Cardiac atrium fibroblast (primary cell): ENCODE results near the gene KRTAP5-1. TPM values are rescaled to one million over a fixed set of nuclear protein-coding genes. Genes with fewer than 3 reads are reported as not detected.

ENCODE experiments used
- total RNA-seq: library from RNA; depleted of rRNA; stranded (reverse); fragments of >200 nt; gene quantifications from 2 replicates; pipeline ENCODE4 v1.2.3, GENCODE V29; 2015

KRTAP5-1 gene
- total RNA-seq = not detected in 2 replicates

GRCh38 chr11:1584661-1585370 lies at the start of gene KRTAP5-1:
Gene KRTAP5-1 (minus strand): TSS chr11:1585283. CDS start chr11:1585249, 34 bp downstream.

GRCh38 chr11:1629326-1630185 lies 44.5 kb upstream of the KRTAP5-1 start, which contains the start of gene KRTAP5-5:
Gene KRTAP5-5 (plus strand): TSS chr11:1629775. CDS start chr11:1629841, 66 bp downstream.

GRCh38 chr11:1622086-1622485 lies 37.0 kb upstream of the KRTAP5-1 start, which contains the start of gene KRTAP5-4:
Gene KRTAP5-4 (minus strand): TSS chr11:1622138. CDS start chr11:1622093, 45 bp downstream.

GRCh38 chr11:1608363-1608762 lies 23.3 kb upstream of the KRTAP5-1 start, which contains the start of gene KRTAP5-3:
Gene KRTAP5-3 (minus strand): TSS chr11:1608463. CDS start chr11:1608385, 78 bp downstream.

GRCh38 chr11:1597994-1598380 lies 12.9 kb upstream of the KRTAP5-1 start, which contains the start of gene KRTAP5-2:
Gene KRTAP5-2 (minus strand): TSS chr11:1598294. CDS start chr11:1598250, 44 bp downstream.

GRCh38 chr11:1572197-1573076 lies 12.6 kb downstream of the KRTAP5-1 start, which contains the start of gene DUSP8:
Gene DUSP8 (minus strand): TSS chr11:1572271. CDS start chr11:1565826, 6,445 bp downstream.

Other genes starting within 250 kb of the KRTAP5-1 start
- gene BRSK2, start 195.3 kb downstream of the KRTAP5-1 start, total RNA-seq = 0.16 and 0.36 TPM in 2 replicates
- gene MOB2, start 98.5 kb downstream of the KRTAP5-1 start, total RNA-seq = 23.3 and 30.5 TPM in 2 replicates
- gene DUSP8, start 13.0 kb downstream of the KRTAP5-1 start, total RNA-seq = 0.32 and 0.72 TPM in 2 replicates
- not detected in 2 replicates for gene KRTAP5-2, start 13.0 kb upstream of the KRTAP5-1 start, total RNA-seq
- not detected in 2 replicates for gene KRTAP5-3, start 23.2 kb upstream of the KRTAP5-1 start, total RNA-seq
- not detected in 2 replicates for gene KRTAP5-4, start 36.9 kb upstream of the KRTAP5-1 start, total RNA-seq
- gene KRTAP5-5, start 44.5 kb upstream of the KRTAP5-1 start, total RNA-seq = not detected in 2 replicates
- not detected in 2 replicates for gene KRTAP5-6, start 111.9 kb upstream of the KRTAP5-1 start, total RNA-seq
- gene IFITM10, start 165.3 kb upstream of the KRTAP5-1 start, total RNA-seq = 0.18 and 0.65 TPM in 2 replicates
- 301 and 414 TPM in 2 replicates for gene CTSD, start 178.6 kb upstream of the KRTAP5-1 start, total RNA-seq
- gene SYT8, start 249.7 kb upstream of the KRTAP5-1 start, total RNA-seq = 6.0 TPM in 1 of 2 replicates, not detected in the other